Esophagus squamous epithelium (tissue), 4 donors: Measurements from ENCODE around the gene HMGB3.

Experiments used
- POLR2A ChIP-seq, 4 donors: fragments of 450-650 bp; IDR thresholded peaks; one replicate each; pipeline ENCODE4 v1.6.1; 2017; ENCODE audit warnings: antibody characterized with exemption in 4 of 4, mild to moderate bottlenecking in 4 of 4, moderate library complexity in 3 of 4
- TF ChIP-seq, protein P1 (sequence below), 6 experiments: fragments of 450-650 bp in 4 of 6; fragments of 200-600 bp in 2 of 6; sonication (generic) in 2 of 6; IDR thresholded peaks; one replicate each; pipeline ENCODE4 v1.5.1; 2016 to 2019; ENCODE audit warnings: antibody characterized with exemption in 6 of 6, mild to moderate bottlenecking in 4 of 6, moderate library complexity in 4 of 6

DNA sequence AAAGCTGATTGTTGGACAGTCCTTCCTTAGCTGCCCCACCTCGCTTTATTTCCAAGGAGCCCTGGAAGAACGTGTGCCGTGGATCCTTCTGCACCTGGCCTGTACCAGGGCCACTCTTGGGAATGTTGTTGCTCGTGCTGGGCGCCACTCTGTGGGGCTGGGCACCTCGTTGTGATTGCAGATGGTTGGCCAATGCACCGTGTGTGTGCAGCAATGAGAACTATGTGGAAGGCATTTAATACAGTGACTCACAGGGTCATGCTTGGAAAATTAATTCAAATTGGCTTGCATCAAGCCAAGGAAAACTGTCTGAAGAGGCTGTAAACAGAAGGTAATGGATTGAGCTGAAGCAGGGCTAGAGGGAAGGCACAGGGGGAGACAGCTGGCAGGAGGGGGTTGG is 47.7 kb upstream of the HMGB3 start:
- TF ChIP-seq, protein P1, sequence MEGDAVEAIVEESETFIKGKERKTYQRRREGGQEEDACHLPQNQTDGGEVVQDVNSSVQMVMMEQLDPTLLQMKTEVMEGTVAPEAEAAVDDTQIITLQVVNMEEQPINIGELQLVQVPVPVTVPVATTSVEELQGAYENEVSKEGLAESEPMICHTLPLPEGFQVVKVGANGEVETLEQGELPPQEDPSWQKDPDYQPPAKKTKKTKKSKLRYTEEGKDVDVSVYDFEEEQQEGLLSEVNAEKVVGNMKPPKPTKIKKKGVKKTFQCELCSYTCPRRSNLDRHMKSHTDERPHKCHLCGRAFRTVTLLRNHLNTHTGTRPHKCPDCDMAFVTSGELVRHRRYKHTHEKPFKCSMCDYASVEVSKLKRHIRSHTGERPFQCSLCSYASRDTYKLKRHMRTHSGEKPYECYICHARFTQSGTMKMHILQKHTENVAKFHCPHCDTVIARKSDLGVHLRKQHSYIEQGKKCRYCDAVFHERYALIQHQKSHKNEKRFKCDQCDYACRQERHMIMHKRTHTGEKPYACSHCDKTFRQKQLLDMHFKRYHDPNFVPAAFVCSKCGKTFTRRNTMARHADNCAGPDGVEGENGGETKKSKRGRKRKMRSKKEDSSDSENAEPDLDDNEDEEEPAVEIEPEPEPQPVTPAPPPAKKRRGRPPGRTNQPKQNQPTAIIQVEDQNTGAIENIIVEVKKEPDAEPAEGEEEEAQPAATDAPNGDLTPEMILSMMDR (IDR thresholded peaks at IDR 0.05): no peak
- no peak for TF ChIP-seq POLR2A (IDR thresholded peaks at IDR 0.05)
